Measurements from ENCODE around the gene OGA.

OGA gene

GRCh38 chr10:101818119-101818871 is at the start of gene OGA:
OGA (minus strand) TSS chr10:101818444; CDS start chr10:101818022, 422 bp downstream.
- DNase-seq = peak; percentile 100

DNA sequence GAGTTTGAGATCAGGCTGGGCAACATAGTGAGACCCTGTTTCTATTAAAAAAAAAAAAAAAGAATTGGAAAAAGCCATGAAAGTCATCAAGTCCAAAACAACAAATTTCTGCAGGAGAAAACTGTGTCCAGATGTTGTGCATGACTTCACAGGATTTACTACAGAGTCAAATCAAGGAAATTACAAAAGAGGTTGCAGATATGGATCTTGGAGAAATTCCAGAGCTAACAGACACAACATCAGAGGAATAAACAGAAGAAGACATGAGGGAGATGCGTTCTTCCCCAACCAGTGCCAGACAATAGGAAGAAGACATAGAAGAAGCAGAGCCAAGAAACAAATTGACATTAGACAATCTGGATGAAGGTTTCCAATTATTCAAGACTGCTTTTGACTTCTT is 49.7 kb upstream of the OGA start:
- DNase-seq = no peak

GRCh38 chr10:101859530-101859929 is 41.3 kb upstream of the OGA start:
- no peak for DNase-seq

DNA sequence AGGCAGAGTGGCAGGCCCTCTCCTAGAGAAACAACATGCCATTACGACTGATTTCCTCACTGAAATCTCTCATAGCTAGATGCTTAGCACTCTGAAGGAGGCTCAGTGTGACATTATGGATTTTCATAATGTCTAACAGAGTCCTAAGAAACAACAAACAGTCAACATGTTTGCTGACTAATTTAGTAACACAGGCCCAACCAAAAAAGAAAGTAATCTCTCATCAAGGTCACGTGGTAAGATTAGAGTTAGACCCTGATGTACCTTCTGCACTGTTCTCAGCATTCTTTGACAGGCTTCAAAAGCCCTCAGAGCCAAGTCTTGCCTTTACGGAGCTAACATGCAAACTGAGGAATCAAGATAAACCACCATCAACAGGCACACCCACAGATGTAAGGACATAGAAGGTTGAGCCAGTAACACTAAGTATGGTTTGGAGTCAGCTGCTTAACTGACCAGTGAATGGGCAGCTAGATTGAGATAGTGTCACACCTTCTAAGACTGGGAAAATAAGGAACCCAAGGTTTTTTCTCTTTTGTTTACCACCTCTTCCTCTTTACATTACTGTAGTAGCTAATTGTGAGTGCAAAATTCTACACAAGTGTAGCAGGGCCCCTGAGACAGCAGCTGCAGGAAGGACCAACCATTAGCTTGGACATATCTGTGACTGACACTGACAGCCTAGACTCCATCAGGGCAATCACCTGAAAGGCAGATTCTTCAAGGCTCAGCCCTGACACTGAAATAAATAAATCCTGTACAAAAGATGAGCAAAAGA is 40.7 kb upstream of the OGA start:
- no peak for DNase-seq

GRCh38 chr10:101857802-101858476 is 39.7 kb upstream of the OGA start:
- no peak for DNase-seq

GRCh38 chr10:101856626-101857025 is 38.4 kb upstream of the OGA start:
- no peak for DNase-seq

GRCh38 chr10:101851411-101852116 is 33.3 kb upstream of the OGA start:
- DNase-seq = no peak

DNA sequence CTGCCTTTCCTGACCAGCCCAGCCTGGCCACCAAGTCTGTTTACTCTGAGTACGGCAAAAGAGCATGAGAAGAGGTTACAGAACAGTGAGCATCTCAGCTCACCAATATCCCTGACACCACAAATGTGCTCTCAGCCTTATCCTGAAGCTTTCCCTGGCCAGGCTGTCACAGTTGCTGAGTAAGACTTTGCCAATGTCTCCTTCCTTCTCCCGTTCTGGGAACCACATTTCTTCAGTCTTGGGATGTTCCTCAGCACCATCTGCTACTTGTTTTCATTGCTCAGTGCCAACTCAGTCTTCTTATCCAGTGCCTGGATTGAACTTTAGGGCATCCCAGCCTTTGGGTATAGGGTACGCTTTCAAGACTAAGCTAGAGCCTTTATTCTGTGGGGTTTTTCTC is 32.5 kb upstream of the OGA start:
- DNase-seq = no peak

DNA sequence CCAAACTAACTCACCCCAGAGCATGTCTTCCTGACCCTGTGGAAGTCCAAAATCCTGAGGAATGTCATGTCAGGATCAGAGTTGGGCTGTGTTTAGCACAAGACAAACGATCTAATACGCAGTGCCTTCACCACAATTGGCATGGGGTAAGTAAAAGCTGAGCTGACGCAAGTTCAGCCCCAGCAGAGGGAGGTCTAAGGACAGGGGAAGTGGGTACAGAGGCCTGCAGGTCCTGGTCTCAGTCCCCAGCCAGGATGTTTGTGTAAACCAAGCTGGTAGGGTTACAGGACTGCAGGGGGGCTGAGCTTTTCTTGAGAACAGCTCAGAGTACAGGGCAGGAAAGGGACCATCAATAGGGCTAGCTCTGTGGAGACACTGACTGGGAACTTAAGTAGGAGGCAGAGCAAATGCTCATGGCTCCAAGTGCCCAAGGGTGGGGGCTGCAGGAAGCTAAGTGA is 30.7 kb upstream of the OGA start:
- DNase-seq = no peak

DNA sequence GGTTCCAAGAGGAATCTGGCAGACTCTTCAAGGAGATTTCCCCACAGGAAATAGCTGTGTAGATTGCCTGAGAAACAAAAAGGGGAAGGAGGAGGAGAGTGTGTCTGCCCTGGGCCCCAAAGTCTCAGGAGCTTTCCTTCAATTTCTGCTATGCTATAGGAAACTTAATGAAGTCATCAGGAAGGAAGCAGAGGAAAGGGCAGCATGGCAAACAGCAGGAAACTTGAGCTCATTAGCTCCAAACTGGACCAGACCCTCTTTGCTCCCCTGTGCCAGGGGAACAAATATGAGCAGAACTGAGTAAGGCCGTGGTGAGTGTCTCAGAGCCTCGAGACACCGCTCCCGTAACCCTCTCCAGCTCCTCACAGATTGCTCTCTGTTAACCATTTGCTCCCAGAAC is 30.2 kb upstream of the OGA start:
- DNase-seq = no peak

- DNase-seq = no peak
These were observed 27.6 kb upstream of the OGA start for GRCh38 chr10:101845893-101846292.

DNA sequence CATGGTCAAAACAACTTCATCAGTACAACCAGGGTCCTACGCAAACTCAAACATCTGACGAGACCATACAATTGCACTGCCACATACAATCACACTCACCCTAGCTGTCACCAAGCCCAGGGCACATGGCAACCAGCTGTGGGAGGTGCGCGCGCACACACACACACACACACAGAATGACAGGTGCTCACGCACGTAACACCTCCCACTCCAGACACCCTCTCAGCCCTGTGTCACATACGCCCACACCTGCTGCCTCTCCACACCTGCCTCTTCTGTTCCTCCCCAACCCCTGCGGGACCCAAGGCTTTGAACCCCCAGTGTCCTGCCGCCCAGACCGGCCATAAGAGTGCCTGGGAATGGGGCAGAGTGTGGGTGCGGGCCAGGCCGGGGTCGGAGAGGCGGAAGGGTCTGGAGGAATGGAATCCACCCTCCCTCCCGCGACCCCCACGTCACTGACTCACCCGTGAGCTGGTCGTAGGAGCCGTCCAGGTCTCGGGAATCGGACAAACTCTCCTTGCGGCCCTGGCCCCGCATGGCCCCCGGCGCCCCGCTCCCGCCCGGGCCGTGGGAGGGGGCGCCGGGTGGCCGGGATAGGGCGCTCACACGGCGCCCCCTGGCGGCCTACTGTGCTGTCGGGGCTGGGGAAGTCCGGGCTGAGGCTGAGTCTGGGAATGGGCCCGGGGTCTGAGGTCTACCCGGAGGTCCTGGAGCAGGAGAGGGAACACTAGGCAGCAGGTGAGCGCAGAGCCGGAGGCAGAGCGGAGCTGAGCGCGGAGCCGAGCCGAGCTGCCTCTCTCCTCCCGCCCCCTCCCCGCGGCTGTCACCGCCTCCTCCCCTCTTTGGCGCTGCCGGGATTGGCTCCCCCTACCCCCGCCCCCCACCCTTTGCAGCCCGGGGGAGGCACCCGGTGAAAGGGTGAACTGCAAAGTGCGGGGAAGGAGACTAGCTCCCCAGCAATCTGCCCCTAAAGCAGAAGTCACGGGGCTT is 25.1 kb upstream of the OGA start, which contains the start of gene KCNIP2:
KCNIP2 (minus strand) TSS at position 769 of the 990 bp plus-strand sequence; CDS start at position 537, 232 bp downstream.
- peak; percentile 64 for DNase-seq

DNA sequence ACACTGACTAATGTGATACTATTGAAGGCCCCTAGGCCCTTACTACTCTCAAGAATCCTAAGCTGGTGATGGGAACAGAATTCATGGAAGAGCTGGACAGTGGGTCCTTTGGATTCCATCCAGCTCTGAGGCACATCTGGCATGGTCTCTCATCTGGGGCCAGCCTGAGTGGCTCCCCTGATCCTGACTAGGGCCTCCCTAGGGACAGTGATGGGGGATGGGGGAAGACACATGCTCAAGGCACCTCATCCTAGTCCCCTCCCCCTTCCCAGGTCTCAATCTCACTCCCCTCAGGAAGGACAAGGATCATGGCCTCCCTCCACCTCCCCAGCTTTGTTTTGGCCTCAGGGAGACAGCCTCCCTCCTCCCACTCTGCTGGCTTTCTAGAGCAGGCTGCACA is 23.6 kb upstream of the OGA start:
- DNase-seq = no peak

GRCh38 chr10:101840741-101841453 is 22.7 kb upstream of the OGA start:
- DNase-seq = peak; percentile 58

DNA sequence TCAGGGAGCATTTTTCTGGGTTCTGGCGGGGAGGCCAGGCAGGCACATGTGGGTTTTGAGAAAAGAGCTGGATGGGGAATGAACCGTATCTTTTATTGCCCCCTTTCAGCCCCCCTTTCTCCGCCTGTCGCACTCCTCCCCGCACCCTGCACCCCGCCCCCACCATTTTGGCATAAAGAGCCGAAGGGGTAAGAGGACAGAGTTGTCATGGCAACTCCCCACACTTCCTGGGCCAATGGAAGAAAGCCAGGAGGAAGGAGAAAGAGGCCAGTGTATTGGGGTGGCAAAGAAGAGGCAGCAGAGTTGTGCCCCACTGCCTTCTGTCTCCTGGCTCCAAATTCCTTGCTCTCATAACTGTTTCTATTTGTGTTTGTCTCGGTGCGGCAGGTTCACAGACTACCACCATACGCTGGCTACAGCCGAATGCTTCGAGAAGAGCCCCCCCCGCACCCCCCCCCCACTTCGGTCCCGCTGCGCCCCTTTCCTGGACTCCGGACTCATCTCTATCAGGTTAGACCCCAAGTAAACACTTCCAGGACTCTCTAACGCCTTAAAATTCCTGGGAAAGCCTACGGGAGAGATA is 21.9 kb upstream of the OGA start:
- DNase-seq = no peak

DNA sequence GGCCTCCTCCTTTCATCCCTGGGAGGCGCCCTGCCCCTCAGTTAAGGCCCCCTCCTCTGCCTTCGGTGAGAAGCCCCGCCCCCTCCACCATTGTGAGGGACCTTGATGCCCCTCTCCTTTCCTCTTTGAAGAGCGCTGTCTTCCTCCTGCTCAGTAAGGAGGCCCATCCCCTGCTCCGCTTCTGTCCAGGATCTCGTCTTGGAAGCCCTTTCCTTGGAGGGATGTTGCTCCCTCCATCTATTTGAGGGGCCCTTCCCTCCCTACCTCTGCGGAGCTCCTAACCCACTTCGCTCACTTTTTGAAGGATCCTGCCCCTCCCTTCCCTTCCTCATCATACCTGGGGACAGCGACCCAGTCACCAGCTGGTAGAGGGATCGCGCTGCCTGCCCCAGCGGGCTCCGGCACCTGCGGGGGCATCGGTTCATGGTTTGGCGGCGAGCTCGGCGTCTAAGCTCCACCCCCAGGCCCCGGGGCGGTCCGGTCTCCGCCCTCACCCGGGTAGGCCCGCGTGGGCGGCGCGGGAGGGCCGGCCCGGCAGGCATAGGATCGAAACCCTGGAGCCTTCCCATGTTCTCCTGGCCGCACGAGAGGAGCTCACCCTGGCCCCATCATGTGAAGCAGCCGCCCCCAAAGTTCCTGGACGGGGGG is 21.3 kb upstream of the OGA start:
- DNase-seq = peak; percentile 43

- no peak for DNase-seq
These were observed 20.8 kb upstream of the OGA start for GRCh38 chr10:101839002-101839401.

DNA sequence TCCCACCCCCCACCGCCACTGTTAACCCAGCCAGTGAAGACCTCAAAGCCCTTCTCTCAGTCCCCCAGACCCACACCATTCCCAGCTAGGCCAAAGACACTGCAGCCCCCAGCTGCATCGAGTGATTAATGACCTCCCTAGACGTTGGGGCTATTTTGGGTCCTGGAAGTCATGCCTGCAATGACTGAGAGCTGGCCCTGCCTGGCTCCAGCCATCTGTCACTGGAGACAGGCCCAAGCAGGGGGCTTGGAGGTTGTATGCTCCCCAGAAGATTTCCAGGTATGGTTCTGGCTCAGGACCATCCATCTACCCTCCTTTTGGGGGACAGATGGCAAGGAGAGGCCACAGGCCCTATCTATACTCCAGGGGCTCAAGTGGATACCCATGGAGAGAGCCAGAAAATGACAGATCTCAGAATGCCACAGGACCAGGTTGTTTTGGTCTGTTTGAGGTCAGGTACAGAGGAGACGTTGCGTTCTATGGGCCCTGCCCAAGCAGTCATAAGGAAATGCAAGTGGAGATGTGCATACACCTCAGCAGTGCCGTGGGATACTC is 20.2 kb upstream of the OGA start:
- no peak for DNase-seq

DNA sequence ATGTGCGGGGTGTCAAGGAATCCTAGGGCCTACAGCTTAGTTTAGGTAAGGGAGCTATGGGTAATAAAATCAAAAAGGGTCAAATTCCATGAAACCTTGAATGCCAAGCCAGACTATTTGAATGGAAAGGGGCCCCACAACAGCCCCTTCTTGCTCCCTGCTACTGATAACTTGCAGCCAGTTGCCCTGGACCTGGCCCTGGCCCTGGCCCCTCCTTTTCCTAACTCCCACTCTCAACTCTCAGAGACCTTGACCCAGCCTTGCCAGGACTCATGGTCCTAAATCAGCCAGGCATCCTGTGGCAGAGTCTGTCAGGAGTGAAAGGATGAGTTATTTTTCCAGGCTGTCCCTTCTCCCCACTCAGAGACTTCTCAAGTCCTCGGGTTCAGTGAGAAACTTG is 19.5 kb upstream of the OGA start:
- DNase-seq = no peak

DNA sequence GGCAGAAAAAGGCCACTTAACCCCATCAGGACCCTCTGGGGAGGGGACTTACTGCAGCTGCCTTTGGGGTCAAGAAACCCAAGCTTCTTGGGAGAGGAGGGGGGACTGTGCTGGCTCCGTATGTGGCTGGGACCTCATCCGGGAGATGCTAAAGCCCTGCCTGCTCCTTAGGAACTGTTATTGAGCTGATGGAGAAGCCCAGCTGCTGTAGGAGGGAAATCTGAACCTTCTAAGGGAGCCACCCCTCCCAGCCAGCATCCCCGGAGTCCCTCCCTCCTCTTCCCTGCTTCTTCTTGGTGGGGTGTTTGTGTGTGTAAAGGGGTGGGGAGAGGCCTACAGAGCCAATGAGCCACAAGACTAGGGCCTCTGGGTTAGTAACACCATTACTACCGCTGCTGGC is 17.1 kb upstream of the OGA start:
- DNase-seq = no peak

All from stimulated activated naive CD4-positive, alpha-beta T cell treated with Interleukin-2 at 50 U/mL for 16 hours (primary cell).